SU-DHL-6 (cell line): ENCODE results near the gene PPP3CA.

Source experiments
- EZH2phosphoT487 ChIP-seq: fragments of 200-600 bp; sonication (generic), shearing (Covaris generic); conservative IDR thresholded peaks from 2 replicates; pipeline ENCODE4 v1.6.1; 2018; ENCODE audit warnings: mild to moderate bottlenecking, antibody characterized with exemption, low read length, moderate library complexity, mixed read lengths
- TF ChIP-seq, protein P1 (sequence below): fragments of 200-600 bp; sonication (generic); IDR thresholded peaks from one replicate; pipeline ENCODE4 v1.5.1; 2017; ENCODE audit warnings: antibody characterized with exemption, mild to moderate bottlenecking, low read length, moderate library complexity; ENCODE audit not compliant: insufficient read depth, poor library complexity, severe bottlenecking

GRCh38 chr4:101032541-101032940 is 314.8 kb downstream of the PPP3CA start:
- TF ChIP-seq, protein P1, sequence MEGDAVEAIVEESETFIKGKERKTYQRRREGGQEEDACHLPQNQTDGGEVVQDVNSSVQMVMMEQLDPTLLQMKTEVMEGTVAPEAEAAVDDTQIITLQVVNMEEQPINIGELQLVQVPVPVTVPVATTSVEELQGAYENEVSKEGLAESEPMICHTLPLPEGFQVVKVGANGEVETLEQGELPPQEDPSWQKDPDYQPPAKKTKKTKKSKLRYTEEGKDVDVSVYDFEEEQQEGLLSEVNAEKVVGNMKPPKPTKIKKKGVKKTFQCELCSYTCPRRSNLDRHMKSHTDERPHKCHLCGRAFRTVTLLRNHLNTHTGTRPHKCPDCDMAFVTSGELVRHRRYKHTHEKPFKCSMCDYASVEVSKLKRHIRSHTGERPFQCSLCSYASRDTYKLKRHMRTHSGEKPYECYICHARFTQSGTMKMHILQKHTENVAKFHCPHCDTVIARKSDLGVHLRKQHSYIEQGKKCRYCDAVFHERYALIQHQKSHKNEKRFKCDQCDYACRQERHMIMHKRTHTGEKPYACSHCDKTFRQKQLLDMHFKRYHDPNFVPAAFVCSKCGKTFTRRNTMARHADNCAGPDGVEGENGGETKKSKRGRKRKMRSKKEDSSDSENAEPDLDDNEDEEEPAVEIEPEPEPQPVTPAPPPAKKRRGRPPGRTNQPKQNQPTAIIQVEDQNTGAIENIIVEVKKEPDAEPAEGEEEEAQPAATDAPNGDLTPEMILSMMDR = no peak
- TF ChIP-seq EZH2phosphoT487 = no peak
